GM12878 (cell line): Measurements from ENCODE around the gene UBAP2. TPM values are rescaled to one million over a fixed set of nuclear protein-coding genes. Genes with fewer than 3 reads are reported as not detected.

Source experiments
- BCL11A ChIP-seq: IDR thresholded peaks from 2 replicates; pipeline ENCODE4 v1.6.1; 2011; ENCODE audit warnings: low read depth, low read length
- BCLAF1 ChIP-seq: fragments of 450-650 bp; IDR thresholded peaks from 2 replicates; pipeline ENCODE4 v1.6.1; 2017; ENCODE audit warnings: antibody characterized with exemption, mild to moderate bottlenecking, moderate library complexity
- CBFB ChIP-seq: IDR thresholded peaks from 2 replicates; pipeline ENCODE4 v1.6.1; 2016; ENCODE audit warnings: antibody characterized with exemption, low read depth
- CHD1 ChIP-seq: IDR thresholded peaks from 2 replicates; pipeline ENCODE4 v1.6.1; 2012; ENCODE audit warnings: low read depth, low read length, improper control_type of control experiment
- DPF2 ChIP-seq: fragments of 450-650 bp; IDR thresholded peaks from 2 replicates; pipeline ENCODE4 v1.6.1; 2017; ENCODE audit warnings: mild to moderate bottlenecking
- GABPA ChIP-seq: IDR thresholded peaks from 2 replicates; pipeline ENCODE4 v1.6.1; 2014; ENCODE audit warnings: antibody characterized with exemption, low read depth, mild to moderate bottlenecking, inconsistent platforms
- HSF1 ChIP-seq: fragments of 150-350 bp; IDR thresholded peaks from 2 replicates; pipeline ENCODE4 v1.6.1; 2014; ENCODE audit warnings: mild to moderate bottlenecking, low read depth, low read length
- IKZF1 ChIP-seq: fragments of 450-650 bp; conservative IDR thresholded peaks from 2 replicates; pipeline ENCODE4 v1.6.1; 2017; ENCODE audit warnings: antibody characterized with exemption, mild to moderate bottlenecking
- RAD51 ChIP-seq: fragments of 450-650 bp; IDR thresholded peaks from 2 replicates; pipeline ENCODE4 v1.6.1; 2016; ENCODE audit warnings: moderate library complexity, mild to moderate bottlenecking, inconsistent platforms
- RFX5 ChIP-seq: IDR thresholded peaks from 2 replicates; pipeline ENCODE4 v1.6.1; 2011; ENCODE audit warnings: low read depth, low read length, improper control_type of control experiment
- RUNX3 ChIP-seq: IDR thresholded peaks from 2 replicates; pipeline ENCODE4 v1.6.1; 2012; ENCODE audit warnings: low read length, inconsistent platforms
- SPI1 ChIP-seq: IDR thresholded peaks from 2 replicates; pipeline ENCODE4 v1.6.1; 2011; ENCODE audit warnings: low read depth, mild to moderate bottlenecking, low read length, moderate library complexity, borderline replicate concordance; ENCODE audit not compliant: insufficient read depth
- ZNF217 ChIP-seq: fragments of 450-650 bp; IDR thresholded peaks from 2 replicates; pipeline ENCODE4 v1.6.1; 2017; ENCODE audit warnings: antibody characterized with exemption, mild to moderate bottlenecking
- polyA plus RNA-seq, 11 experiments: library from polyadenylated mRNA; depleted of rRNA in 4 of 11; unstranded in 6 of 11; stranded (reverse) in 5 of 11; fragments of >200 nt; fragmentation: Nextera tagmentation in 4 of 11; fragmentation: Illumina TruSeq in 1 of 11; extraction: Ambion mirVana in 4 of 11; extraction: Trizol in 1 of 11; gene quantifications; 1 replicate in 1 of 11; 2 replicates in 10 of 11; pipeline versions ENCODE4 v1.2.1 to v1.2.3, GENCODE V29; 2011 to 2016; ENCODE audit warnings: inconsistent platforms in 2 of 11, missing spikeins in 2 of 11, low read depth in 1 of 11
- total RNA-seq, 4 experiments: library from RNA; depleted of rRNA in 3 of 4; stranded (reverse); fragments of >200 nt in 3 of 4; fragmentation: Illumina TruSeq in 1 of 4; extraction: Trizol in 1 of 4; gene quantifications; 2 replicates each; pipeline versions ENCODE4 v1.2.1 to v1.2.3, GENCODE V29; 2013 to 2021
- TF ChIP-seq, protein P1 (sequence below): IDR thresholded peaks from 2 replicates; pipeline ENCODE4 v1.6.1; 2012; ENCODE audit warnings: low read depth, low read length, improper control_type of control experiment
- TF ChIP-seq, protein P2 (sequence below), 3 experiments: IDR thresholded peaks in 2 of 3; conservative IDR thresholded peaks in 1 of 3; 2 replicates each; pipeline ENCODE4 v1.5.1; 2011; ENCODE audit warnings: low read depth in 3 of 3, low read length in 3 of 3, mild to moderate bottlenecking in 3 of 3, control low read depth in 2 of 3, moderate library complexity in 2 of 3, inconsistent platforms in 1 of 3, mixed read lengths in 1 of 3; ENCODE audit not compliant: control insufficient read depth in 2 of 3, insufficient read depth in 1 of 3; ENCODE audit errors: extremely low read depth in 1 of 3
- TF ChIP-seq, protein P3 (sequence below): IDR thresholded peaks from 2 replicates; pipeline ENCODE4 v1.6.1; 2012; ENCODE audit warnings: improper control_type of control experiment, low read depth, low read length; ENCODE audit not compliant: insufficient replicate concordance

Gene UBAP2
- total and polyA plus RNA-seq, 10 of the 15 experiments (the other 5 are each of a cell fraction or from before 2014, with no cell fraction given), result 8.5 to 48.2 (median 28.1) TPM

DNA sequence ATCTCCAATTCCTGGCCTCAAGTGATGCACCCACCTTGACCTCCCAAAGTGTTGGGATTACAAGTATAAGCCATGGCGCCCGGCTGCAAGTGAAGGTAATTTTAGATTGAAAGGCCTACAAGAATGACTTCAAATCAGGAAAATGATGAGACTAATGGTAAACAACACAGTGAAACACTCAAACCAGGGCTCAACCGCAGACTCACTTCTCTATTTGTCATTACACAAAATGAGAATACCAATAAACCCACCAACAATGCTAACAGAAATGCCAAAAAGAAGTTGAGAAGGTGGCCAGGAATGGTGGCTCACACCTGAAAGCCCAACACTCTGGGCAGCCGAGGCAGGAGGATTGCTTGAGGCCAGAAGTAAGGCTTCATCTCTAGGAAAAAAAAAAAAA lies 92.1 kb downstream of the UBAP2 start (continued):
- TF ChIP-seq HSF1 (no peak), CBFB (0 out of 2 replicates have a peak, but pooled peaks have one; percentile 44), RUNX3 (peak; percentile 97), SPI1 (peak; percentile 45; the same call in 1 of the 2 replicates), RAD51 (no peak), RFX5 (no peak), DPF2 (no peak), ZNF217 (no peak), IKZF1 (no peak), BCLAF1 (no peak), CHD1 (no peak), GABPA (no peak), BCL11A (no peak)
- TF ChIP-seq, protein P1, sequence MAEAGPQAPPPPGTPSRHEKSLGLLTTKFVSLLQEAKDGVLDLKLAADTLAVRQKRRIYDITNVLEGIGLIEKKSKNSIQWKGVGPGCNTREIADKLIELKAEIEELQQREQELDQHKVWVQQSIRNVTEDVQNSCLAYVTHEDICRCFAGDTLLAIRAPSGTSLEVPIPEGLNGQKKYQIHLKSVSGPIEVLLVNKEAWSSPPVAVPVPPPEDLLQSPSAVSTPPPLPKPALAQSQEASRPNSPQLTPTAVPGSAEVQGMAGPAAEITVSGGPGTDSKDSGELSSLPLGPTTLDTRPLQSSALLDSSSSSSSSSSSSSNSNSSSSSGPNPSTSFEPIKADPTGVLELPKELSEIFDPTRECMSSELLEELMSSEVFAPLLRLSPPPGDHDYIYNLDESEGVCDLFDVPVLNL, result no peak
- TF ChIP-seq, protein P2, sequence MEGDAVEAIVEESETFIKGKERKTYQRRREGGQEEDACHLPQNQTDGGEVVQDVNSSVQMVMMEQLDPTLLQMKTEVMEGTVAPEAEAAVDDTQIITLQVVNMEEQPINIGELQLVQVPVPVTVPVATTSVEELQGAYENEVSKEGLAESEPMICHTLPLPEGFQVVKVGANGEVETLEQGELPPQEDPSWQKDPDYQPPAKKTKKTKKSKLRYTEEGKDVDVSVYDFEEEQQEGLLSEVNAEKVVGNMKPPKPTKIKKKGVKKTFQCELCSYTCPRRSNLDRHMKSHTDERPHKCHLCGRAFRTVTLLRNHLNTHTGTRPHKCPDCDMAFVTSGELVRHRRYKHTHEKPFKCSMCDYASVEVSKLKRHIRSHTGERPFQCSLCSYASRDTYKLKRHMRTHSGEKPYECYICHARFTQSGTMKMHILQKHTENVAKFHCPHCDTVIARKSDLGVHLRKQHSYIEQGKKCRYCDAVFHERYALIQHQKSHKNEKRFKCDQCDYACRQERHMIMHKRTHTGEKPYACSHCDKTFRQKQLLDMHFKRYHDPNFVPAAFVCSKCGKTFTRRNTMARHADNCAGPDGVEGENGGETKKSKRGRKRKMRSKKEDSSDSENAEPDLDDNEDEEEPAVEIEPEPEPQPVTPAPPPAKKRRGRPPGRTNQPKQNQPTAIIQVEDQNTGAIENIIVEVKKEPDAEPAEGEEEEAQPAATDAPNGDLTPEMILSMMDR (IDR thresholded peaks at IDR 0.05 in 2 of 3, conservative IDR thresholded peaks at IDR 0.05 in 1 of 3; ENCODE audit: control insufficient read depth in 2 of 3, extremely low read depth in 1 of 3, insufficient read depth in 1 of 3, low read depth in 3 of 3, low read length in 3 of 3), result no peak
- TF ChIP-seq, protein P3, sequence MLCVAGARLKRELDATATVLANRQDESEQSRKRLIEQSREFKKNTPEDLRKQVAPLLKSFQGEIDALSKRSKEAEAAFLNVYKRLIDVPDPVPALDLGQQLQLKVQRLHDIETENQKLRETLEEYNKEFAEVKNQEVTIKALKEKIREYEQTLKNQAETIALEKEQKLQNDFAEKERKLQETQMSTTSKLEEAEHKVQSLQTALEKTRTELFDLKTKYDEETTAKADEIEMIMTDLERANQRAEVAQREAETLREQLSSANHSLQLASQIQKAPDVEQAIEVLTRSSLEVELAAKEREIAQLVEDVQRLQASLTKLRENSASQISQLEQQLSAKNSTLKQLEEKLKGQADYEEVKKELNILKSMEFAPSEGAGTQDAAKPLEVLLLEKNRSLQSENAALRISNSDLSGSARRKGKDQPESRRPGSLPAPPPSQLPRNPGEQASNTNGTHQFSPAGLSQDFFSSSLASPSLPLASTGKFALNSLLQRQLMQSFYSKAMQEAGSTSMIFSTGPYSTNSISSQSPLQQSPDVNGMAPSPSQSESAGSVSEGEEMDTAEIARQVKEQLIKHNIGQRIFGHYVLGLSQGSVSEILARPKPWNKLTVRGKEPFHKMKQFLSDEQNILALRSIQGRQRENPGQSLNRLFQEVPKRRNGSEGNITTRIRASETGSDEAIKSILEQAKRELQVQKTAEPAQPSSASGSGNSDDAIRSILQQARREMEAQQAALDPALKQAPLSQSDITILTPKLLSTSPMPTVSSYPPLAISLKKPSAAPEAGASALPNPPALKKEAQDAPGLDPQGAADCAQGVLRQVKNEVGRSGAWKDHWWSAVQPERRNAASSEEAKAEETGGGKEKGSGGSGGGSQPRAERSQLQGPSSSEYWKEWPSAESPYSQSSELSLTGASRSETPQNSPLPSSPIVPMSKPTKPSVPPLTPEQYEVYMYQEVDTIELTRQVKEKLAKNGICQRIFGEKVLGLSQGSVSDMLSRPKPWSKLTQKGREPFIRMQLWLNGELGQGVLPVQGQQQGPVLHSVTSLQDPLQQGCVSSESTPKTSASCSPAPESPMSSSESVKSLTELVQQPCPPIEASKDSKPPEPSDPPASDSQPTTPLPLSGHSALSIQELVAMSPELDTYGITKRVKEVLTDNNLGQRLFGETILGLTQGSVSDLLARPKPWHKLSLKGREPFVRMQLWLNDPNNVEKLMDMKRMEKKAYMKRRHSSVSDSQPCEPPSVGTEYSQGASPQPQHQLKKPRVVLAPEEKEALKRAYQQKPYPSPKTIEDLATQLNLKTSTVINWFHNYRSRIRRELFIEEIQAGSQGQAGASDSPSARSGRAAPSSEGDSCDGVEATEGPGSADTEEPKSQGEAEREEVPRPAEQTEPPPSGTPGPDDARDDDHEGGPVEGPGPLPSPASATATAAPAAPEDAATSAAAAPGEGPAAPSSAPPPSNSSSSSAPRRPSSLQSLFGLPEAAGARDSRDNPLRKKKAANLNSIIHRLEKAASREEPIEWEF, result no peak
